Measurements from ENCODE around the gene GTSE1.

GTSE1 gene

GRCh38 chr22:46296257-46297150 lies at the start of gene GTSE1:
TSS of gene GTSE1 (plus strand) at chr22:46296870. CDS start at chr22:46297401, 531 bp downstream.
- intact Hi-C loops (cut with DNase I; ENCODE audit: low total_unique reads): no loop called here
- H3K4me1 ChIP-seq: peaks cover 0 to 18% (median 14%) of the 10 kb centered on the region in 4 donors

GRCh38 chr22:46247443-46247975 lies 49.2 kb upstream of the GTSE1 start:
- no peak for TF ChIP-seq CTCF (IDR thresholded peaks at IDR 0.05)
- Histone ChIP-seq H3K36me3 (peaks cover 0 to 37% (median 14%) of the 10 kb centered on the region in 3 donors), H3K9me3 (no peaks in the 10 kb centered on the region), H3K27ac (no peak overlapping the region), H3K4me3 (no peak overlapping the region), H3K4me1 (peaks cover 0 to 23% (median 15%) of the 10 kb centered on the region in 4 donors), H3K27me3 (no peaks in the 10 kb centered on the region)
- intact Hi-C loops (cut with DNase I; ENCODE audit: low total_unique reads): loop anchor here (5.0 kb wide), 1 partner anchor 95 kb away; the partner anchor contains the start of gene PPARA
- peak in 1 of 2 donors; percentile 55 for DNase-seq

More at GRCh38 chr22:46296257-46297150, at the start of gene GTSE1:
- Histone ChIP-seq H3K27ac (peak within 1 kb of the TSS; percentile 88 to 91), H3K9me3 (peaks cover 0 to 7% (median 0%) of the 10 kb centered on the region in 3 donors), H3K36me3 (peaks cover 16 to 28% (median 22%) of the 10 kb centered on the region in 3 donors), H3K4me3 (peak within 1 kb of the TSS; percentile 51 to 61), H3K27me3 (no peaks in the 10 kb centered on the region)
- TF ChIP-seq CTCF (IDR thresholded peaks at IDR 0.05): peak in 1 of 2 experiments; percentile 5
- peak; percentile 98 for DNase-seq

GRCh38 chr22:46250035-46250782 lies 46.5 kb upstream of the GTSE1 start, which contains the start of gene CDPF1:
TSS of gene CDPF1 (minus strand) at chr22:46250293. CDS start at chr22:46248284, 2,009 bp downstream.
- H3K27ac ChIP-seq: peak within 1 kb of the TSS; percentile 84 to 85
- intact Hi-C loops (cut with DNase I; ENCODE audit: low total_unique reads): loop anchor here (10.0 kb wide), 1 partner anchor 125 kb away; no protein-coding TSS in a partner anchor
- TF ChIP-seq CTCF (IDR thresholded peaks at IDR 0.05): no peak
- H3K36me3 ChIP-seq: peaks cover 0 to 11% (median 0%) of the 10 kb centered on the region in 3 donors
- no peaks in the 10 kb centered on the region for H3K9me3 ChIP-seq
- DNase-seq: peak; percentile 87 to 94
- peak within 1 kb of the TSS; percentile 70 for H3K4me3 ChIP-seq
- H3K27me3 ChIP-seq: no peaks in the 10 kb centered on the region
- peaks cover 0 to 23% (median 15%) of the 10 kb centered on the region in 4 donors for H3K4me1 ChIP-seq

- intact Hi-C loops (cut with DNase I; ENCODE audit: low total_unique reads): loop anchor here (10.0 kb wide), 1 partner anchor 126 kb away; no protein-coding TSS in a partner anchor
Observed at GRCh38 chr22:46250783-46251125, 45.9 kb upstream of the GTSE1 start.

More at GRCh38 chr22:46250783-46251125, 45.9 kb upstream of the GTSE1 start:
- TF ChIP-seq CTCF (IDR thresholded peaks at IDR 0.05): no peak
- peaks cover 0 to 9% (median 0%) of the 10 kb centered on the region in 3 donors for H3K36me3 ChIP-seq
- peak overlapping the region; percentile 70 for H3K4me3 ChIP-seq
- H3K4me1 ChIP-seq: peaks cover 0 to 23% (median 15%) of the 10 kb centered on the region in 4 donors
- peak overlapping the region; percentile 84 to 85 for H3K27ac ChIP-seq
- no peak for DNase-seq
- no peaks in the 10 kb centered on the region for H3K27me3 ChIP-seq
- H3K9me3 ChIP-seq: no peaks in the 10 kb centered on the region

All from tibial artery (tissue), 4 donors.